Mesodermal cell (in vitro differentiated cells): ENCODE measurements around the gene CTSO.
A peak's percentile ranks its signal among the peaks of the same experiment; 100 is the strongest.

ENCODE experiments used
- H3K27ac ChIP-seq: 2 replicates; pipeline ENCODE4 v1.7.0; 2013; ENCODE audit warnings: mild to moderate bottlenecking, low read depth, low read length, moderate library complexity; ENCODE audit not compliant: severe bottlenecking
- H3K36me3 ChIP-seq: 2 replicates; pipeline ENCODE4 v1.7.1; 2013; ENCODE audit warnings: mild to moderate bottlenecking, low read length, moderate library complexity; ENCODE audit not compliant: control insufficient read depth, insufficient read depth
- H3K4me1 ChIP-seq: one replicate; pipeline ENCODE4 v1.7.1; 2013; ENCODE audit warnings: mild to moderate bottlenecking, low read length; ENCODE audit not compliant: insufficient read depth, control insufficient read depth, poor library complexity, severe bottlenecking
- H3K4me3 ChIP-seq: 2 replicates; pipeline ENCODE4 v1.7.0; 2013; ENCODE audit warnings: low read length, control low read depth, mild to moderate bottlenecking; ENCODE audit not compliant: insufficient read depth, poor library complexity, severe bottlenecking; ENCODE audit errors: extremely low read depth
- H3K9me3 ChIP-seq: 2 replicates; pipeline ENCODE4 v1.7.1; 2013; ENCODE audit warnings: mild to moderate bottlenecking, low read length, moderate library complexity; ENCODE audit not compliant: control insufficient read depth
- WGBS, 2 experiments: methylation state at CpG; one replicate each; pipeline ENCODE4 v1.1.5; 2013; ENCODE audit warnings: missing lambda C conversion rate in 2 of 2; ENCODE audit not compliant: insufficient coverage in 2 of 2; 5-methylcytosine and 5-hydroxymethylcytosine counted together

CTSO gene

DNA sequence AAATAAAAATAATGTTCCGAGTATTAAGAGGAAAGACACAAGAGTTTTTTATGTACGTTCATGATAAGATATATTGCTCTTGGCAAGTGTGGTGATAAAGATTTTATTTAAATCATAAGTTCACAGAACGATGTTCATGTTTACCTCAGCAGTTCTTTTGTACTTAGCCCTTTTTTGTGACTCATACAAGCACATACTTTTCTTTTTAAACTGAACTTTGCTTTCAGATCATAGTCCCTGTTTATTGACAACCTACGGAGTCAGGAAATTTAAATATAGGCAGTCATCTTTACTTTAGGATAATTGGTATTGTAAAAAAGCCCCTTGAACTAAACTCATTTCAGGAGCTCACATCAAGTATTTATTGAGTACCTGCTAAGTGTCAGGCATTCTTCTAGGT, 1.3 kb upstream of the CTSO start:
- 43 to 100% methylated on average over 1 to 2 of the region's 4 CpGs for WGBS, 2 experiments
- H3K36me3 ChIP-seq, result no peaks in the 10 kb centered on the region
- no peak overlapping the region for H3K27ac ChIP-seq
- no peaks in the 10 kb centered on the region for H3K4me1 ChIP-seq
- H3K4me3 ChIP-seq, result no peak overlapping the region
- H3K9me3 ChIP-seq, result no peaks in the 10 kb centered on the region

DNA sequence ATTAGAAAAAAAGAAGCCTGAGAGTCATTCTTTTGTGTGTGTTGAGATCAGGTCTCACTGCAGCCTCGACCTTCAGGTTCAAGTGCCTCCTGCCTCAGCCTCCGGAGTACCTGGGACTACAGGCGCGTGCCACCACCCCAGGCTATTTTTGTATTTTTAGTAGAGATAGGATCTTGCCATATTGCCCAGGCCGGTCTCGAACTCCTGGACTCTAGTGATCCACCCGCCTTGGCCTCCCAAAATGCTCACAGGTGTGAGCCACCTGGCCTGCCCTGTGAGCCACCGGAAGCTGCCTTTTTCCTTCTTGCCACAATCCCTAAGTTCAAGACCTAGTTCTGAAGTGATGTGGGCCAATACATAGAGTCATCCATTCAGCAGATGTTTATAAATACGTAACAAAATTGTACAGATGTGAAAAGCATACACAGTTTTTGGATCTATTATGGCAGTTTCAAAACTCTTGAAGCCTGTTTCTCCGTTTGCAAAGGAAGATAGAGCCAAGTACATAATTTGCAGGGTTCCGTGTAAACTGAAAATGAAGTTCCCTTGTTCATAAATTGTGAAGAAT, 536 bp upstream of the CTSO start:
- peak overlapping the region; percentile 55 for H3K4me3 ChIP-seq
- no peaks in the 10 kb centered on the region for H3K4me1 ChIP-seq
- 95 to 98% methylated on average over 3 to 7 of the region's 11 CpGs for WGBS, 2 experiments
- H3K9me3 ChIP-seq, result no peaks in the 10 kb centered on the region
- H3K27ac ChIP-seq, result no peak overlapping the region
- no peaks in the 10 kb centered on the region for H3K36me3 ChIP-seq

DNA sequence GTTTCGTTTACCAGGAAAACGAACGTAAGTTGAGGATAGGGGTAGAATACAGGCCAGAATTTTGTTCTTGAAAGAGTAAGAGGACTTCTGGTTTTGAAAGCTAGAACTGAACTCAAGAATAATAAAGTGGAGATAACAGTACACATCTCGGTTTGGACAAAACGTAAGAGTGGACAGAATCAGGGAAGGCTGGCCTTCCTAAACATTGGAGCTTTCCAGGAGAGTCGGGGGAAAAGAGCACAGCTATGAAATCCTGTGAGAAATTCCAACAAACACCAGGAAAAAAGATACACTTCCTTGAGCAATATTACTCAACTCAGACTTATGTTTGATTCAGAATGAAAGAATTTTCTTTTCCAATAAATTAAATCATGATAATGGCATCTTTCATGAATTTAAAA, 1.2 kb downstream of the CTSO start:
- WGBS, 2 experiments, result 94 to 96% methylated on average over 4 to 5 of the region's 6 CpGs
- H3K36me3 ChIP-seq, result no peaks in the 10 kb centered on the region
- no peaks in the 10 kb centered on the region for H3K9me3 ChIP-seq
- no peaks in the 10 kb centered on the region for H3K4me1 ChIP-seq
- H3K4me3 ChIP-seq, result no peak overlapping the region
- H3K27ac ChIP-seq, result no peak overlapping the region

DNA sequence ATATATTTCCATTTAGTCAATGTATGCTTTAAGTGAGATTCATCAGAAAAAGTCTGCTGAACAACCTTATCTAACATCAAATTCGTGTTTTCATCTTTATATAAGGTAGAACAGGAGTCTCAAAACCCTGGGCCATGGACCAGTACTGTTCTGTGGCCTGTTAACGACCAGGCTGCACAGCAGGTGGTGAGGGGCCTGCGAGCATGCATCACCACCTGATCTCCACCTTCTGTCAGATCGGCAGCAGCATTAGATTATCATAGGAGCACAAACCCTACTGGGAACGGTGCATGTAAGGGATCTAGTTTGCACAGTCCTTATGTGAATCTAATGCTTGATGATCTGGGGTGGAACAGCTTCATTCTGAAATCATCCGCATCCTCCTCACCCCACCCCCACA, 3.2 kb downstream of the CTSO start:
- no peak overlapping the region for H3K4me3 ChIP-seq
- H3K4me1 ChIP-seq, result no peaks in the 10 kb centered on the region
- WGBS, 2 experiments, result 61 to 86% methylated on average over 3 to 4 of the region's 6 CpGs
- no peaks in the 10 kb centered on the region for H3K36me3 ChIP-seq
- H3K27ac ChIP-seq, result no peak overlapping the region
- no peaks in the 10 kb centered on the region for H3K9me3 ChIP-seq

DNA sequence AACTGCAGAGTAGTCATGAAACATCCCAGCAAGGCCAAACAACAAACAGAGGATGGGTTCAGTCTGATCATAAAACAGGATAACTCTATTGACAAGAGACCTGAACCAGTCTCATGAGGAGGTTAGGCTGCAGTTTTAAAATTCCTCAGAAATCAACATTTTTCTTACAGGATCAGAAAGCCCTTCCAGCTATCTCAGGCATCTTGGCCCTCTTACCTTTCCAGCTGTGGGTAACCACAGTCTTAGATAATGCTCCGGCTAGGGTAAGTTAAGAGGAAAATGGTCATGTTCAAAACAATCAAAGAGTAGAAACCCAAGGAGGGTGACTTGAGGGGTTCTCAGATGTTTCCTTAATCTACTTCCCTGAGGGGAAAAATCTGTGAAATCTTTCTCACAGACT, 5.1 kb downstream of the CTSO start:
- Histone ChIP-seq H3K36me3 (no peaks in the 10 kb centered on the region), H3K4me3 (no peak overlapping the region), H3K4me1 (no peaks in the 10 kb centered on the region), H3K27ac (no peak overlapping the region), H3K9me3 (no peaks in the 10 kb centered on the region)
- WGBS, 2 experiments, result 100% methylated on average over 1 of the region's 1 CpG; no CpG with 5 or more reads in 1 of the 2 experiments

DNA sequence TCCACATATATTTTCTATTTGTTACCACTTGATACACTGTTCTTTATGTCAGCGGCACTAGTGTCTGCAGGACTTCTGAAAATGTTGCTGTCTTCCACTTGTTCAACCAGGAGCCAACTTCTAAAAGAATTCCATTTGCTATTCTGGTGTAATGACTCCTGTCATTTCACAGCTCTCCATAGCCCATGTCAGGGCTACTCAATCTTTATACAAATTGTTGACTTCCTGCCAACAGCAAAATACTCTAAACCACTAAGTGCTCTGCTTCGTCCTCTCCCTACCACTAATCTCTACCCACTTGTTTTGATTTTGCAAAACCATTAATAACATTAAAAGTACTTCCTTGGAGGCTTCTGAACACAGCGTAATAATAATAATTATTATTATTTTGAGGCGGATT, 7.2 kb downstream of the CTSO start:
- WGBS, 2 experiments, result 83 to 89% methylated on average over 2 to 3 of the region's 4 CpGs
- Histone ChIP-seq H3K27ac (no peak overlapping the region), H3K4me1 (no peaks in the 10 kb centered on the region), H3K9me3 (no peaks in the 10 kb centered on the region), H3K4me3 (no peak overlapping the region), H3K36me3 (no peaks in the 10 kb centered on the region)

DNA sequence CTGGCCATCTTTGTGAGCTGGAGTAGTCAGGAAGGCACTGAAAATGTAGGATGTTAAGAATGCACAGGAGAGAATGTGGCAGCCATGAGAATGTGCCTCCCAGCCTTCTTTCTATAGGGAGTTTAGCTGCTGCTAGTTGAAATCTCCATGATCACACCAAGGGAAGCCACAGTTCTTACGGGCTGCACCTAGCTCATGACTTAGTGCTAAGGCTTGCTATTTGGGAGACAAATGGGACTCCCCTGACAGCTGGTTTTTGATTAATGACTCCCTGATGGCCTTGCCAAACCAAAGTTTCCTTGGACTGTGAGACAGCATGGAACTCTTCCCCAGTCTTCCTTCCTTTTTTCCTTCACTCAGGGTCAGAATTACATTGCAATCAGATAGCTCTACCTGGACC, 9.2 kb downstream of the CTSO start:
- H3K4me3 ChIP-seq, result no peak overlapping the region
- H3K4me1 ChIP-seq, result no peaks in the 10 kb centered on the region
- WGBS, 2 experiments, result no CpG with 5 or more reads among the region's 1 CpG

DNA sequence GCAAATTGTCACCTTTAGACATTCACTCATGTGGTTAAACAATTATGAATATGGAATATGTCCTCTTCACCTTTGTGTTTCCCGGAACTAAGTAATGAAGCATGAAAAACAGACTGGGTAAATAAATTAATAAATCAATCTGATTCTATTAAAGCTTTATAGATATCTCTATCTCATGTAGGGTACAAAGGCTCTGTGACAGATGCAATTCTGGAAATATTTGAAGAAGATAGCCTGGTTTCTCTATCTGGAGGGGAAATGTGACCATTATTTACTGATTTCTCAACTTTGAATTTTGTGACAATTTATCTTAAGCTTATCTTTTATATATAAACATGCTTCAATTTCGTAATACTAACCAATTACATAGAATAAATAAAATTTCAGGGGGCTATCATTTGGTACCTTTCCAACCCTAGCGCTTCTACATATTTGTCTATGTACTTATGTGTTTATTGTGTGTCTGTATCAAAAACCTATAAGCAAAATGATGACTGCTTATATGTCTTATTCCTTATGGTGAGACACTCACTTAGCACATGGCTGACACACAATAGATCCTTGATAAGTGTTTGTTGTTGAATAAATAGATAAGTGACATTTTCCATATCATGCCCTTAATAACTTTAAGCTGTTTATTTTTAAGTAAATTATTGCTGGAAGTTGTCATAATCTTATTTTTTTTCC, 9.9 kb downstream of the CTSO start:
- no CpG with 5 or more reads among the region's 3 CpGs for WGBS, 2 experiments
- Histone ChIP-seq H3K4me3 (no peak overlapping the region), H3K27ac (no peak overlapping the region), H3K36me3 (no peaks in the 10 kb centered on the region), H3K9me3 (no peaks in the 10 kb centered on the region), H3K4me1 (no peaks in the 10 kb centered on the region)

More for the DNA sequence above, 9.2 kb downstream of the CTSO start:
- Histone ChIP-seq H3K36me3 (no peaks in the 10 kb centered on the region), H3K27ac (no peak overlapping the region), H3K9me3 (no peaks in the 10 kb centered on the region)

DNA sequence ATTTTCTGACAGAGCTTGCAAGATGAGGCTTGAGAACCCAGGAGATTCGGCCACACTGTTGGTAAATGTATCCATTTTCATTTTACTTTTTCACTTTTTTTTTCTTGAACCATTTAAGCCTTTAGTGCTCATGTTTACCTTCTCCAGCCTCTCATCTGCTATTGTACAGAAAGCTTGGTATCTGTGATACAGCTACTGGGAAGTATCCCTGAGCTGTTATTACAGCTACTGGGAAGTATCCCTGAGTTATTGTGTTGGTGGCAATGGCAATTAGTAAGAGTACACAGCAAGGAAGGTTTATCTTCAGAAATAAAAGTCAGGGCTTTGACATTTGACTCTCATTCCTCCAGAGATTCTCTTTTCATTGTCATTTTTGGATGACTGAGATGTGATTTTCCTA, 11.8 kb downstream of the CTSO start:
- Histone ChIP-seq H3K27ac (no peak overlapping the region), H3K4me3 (no peak overlapping the region), H3K36me3 (no peaks in the 10 kb centered on the region), H3K4me1 (no peaks in the 10 kb centered on the region), H3K9me3 (no peaks in the 10 kb centered on the region)
- WGBS, 2 experiments, result 100% methylated on average over 1 of the region's 1 CpG; no CpG with 5 or more reads in 1 of the 2 experiments

DNA sequence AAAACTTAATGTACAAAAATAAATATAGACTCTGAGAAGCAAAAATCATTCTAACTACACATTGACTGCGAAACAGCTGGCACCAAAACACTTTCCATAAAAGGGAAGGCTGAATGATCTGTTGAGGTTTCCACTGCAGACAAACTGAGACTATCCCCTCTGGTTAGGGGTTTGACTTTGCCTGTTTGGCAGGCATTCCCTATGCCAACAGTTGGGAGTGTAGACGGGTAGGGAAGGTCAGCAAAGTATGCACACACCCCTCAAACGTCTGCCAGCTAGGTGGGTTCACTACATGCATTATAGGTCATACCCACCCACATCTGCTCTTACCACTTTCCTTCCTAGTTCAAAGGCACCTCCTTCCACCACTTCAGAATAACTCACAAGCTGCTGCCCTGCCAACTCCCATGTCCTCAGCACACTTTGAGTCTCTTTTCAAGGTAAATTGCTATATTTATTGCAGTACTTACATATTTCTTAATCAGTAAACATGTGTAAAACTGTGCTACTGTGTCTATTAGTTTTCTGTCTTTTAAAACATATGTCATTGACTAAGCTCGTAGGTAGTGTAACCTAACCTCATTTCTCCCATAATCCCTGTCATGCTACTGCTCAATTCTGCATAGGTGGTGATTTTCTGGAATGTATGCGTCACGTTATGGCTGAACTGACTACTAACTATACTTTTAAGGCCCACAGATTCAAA, 12.4 kb downstream of the CTSO start:
- Histone ChIP-seq H3K36me3 (no peaks in the 10 kb centered on the region), H3K27ac (no peak overlapping the region), H3K9me3 (no peaks in the 10 kb centered on the region), H3K4me1 (no peaks in the 10 kb centered on the region), H3K4me3 (no peak overlapping the region)
- WGBS, 2 experiments, result 67 to 70% methylated on average over 1 to 3 of the region's 6 CpGs
